Mesothelial cell of epicardium (in vitro differentiated cells): ENCODE measurements around the gene PRPF39. TPM values are rescaled to one million over a fixed set of nuclear protein-coding genes. Genes with fewer than 3 reads are reported as not detected.
A peak's percentile ranks its signal among the peaks of the same experiment; 100 is the strongest.

Experiments used
- DNase-seq, 2 experiments: peaks; one replicate each; pipeline ENCODE4 v3.0.0; 2021; ENCODE audit warnings: low spot score in 2 of 2; ENCODE audit not compliant: unreplicated experiment in 2 of 2
- H3K27ac Mint-ChIP-seq: 2 replicates; pipeline ENCODE4 v1.8.0; 2021; ENCODE audit warnings: mixed read lengths
- H3K27me3 Mint-ChIP-seq: 2 replicates; pipeline ENCODE4 v1.8.0; 2021; ENCODE audit warnings: low read depth, mixed read lengths
- H3K36me3 Mint-ChIP-seq: 2 replicates; pipeline ENCODE4 v1.8.0; 2021; ENCODE audit warnings: mixed read lengths
- H3K4me1 Mint-ChIP-seq: 2 replicates; pipeline ENCODE4 v1.8.0; 2021; ENCODE audit warnings: mixed read lengths
- H3K4me3 Mint-ChIP-seq: 2 replicates; pipeline ENCODE4 v1.8.0; 2021; ENCODE audit warnings: mild to moderate bottlenecking, moderate library complexity, mixed read lengths
- H3K9me3 Mint-ChIP-seq: 2 replicates; pipeline ENCODE4 v1.8.0; 2021; ENCODE audit warnings: mixed read lengths
- total RNA-seq: library from RNA; stranded (reverse); gene quantifications from 3 replicates; pipeline ENCODE4 v1.2.1, GENCODE V29; 2021
- TF ChIP-seq, protein P1 (sequence below): fragments of 200-600 bp; sonication (generic); IDR thresholded peaks from one replicate; pipeline ENCODE4 v1.5.0; 2021; ENCODE audit warnings: antibody characterized with exemption; ENCODE audit not compliant: unreplicated experiment

Gene PRPF39
- total RNA-seq, 1 donor from 2014 or later: 82.4 TPM

- H3K4me3 Mint-ChIP-seq: no peak overlapping the region
- H3K27me3 Mint-ChIP-seq: no peaks in the 10 kb centered on the region
- H3K4me1 Mint-ChIP-seq: peaks cover 8% of the 10 kb centered on the region
- DNase-seq: no peak
- peak overlapping the region; percentile 16 for H3K27ac Mint-ChIP-seq
- H3K9me3 Mint-ChIP-seq: no peaks in the 10 kb centered on the region
- H3K36me3 Mint-ChIP-seq: peaks cover 31% of the 10 kb centered on the region
- TF ChIP-seq, protein P1, sequence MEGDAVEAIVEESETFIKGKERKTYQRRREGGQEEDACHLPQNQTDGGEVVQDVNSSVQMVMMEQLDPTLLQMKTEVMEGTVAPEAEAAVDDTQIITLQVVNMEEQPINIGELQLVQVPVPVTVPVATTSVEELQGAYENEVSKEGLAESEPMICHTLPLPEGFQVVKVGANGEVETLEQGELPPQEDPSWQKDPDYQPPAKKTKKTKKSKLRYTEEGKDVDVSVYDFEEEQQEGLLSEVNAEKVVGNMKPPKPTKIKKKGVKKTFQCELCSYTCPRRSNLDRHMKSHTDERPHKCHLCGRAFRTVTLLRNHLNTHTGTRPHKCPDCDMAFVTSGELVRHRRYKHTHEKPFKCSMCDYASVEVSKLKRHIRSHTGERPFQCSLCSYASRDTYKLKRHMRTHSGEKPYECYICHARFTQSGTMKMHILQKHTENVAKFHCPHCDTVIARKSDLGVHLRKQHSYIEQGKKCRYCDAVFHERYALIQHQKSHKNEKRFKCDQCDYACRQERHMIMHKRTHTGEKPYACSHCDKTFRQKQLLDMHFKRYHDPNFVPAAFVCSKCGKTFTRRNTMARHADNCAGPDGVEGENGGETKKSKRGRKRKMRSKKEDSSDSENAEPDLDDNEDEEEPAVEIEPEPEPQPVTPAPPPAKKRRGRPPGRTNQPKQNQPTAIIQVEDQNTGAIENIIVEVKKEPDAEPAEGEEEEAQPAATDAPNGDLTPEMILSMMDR: no peak
Measured at GRCh38 chr14:45114327-45114726, 30.4 kb downstream of the PRPF39 start.

DNA sequence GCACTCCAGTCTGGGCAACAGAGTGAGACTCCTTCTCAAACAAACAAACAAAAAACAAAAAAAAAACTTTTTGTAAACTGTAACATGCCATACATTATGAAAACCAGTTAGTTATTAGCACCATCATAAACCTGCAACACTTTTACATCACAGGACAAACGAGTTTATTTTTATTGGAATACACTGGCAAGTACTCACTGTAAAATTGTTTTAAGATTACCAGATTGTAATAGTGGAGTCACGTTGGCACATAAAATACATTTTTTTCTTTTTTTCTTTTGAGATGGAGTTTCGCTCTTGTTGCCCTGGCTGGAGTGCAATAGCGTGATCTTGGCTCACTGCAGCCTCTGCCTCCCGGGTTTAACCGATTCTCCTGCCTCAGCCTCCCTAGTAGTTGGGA, 34.7 kb downstream of the PRPF39 start:
- no peaks in the 10 kb centered on the region for H3K27me3 Mint-ChIP-seq
- H3K9me3 Mint-ChIP-seq: no peaks in the 10 kb centered on the region
- TF ChIP-seq, protein P1: no peak
- H3K36me3 Mint-ChIP-seq: peaks cover 38% of the 10 kb centered on the region
- no peak overlapping the region for H3K27ac Mint-ChIP-seq
- no peaks in the 10 kb centered on the region for H3K4me1 Mint-ChIP-seq
- DNase-seq: no peak
- no peak overlapping the region for H3K4me3 Mint-ChIP-seq

GRCh38 chr14:45120096-45120495, 36.2 kb downstream of the PRPF39 start:
- TF ChIP-seq, protein P1: no peak
- Mint-ChIP-seq H3K36me3 (peaks cover 43% of the 10 kb centered on the region), H3K4me3 (no peak overlapping the region), H3K4me1 (no peaks in the 10 kb centered on the region), H3K27me3 (no peaks in the 10 kb centered on the region), H3K9me3 (no peaks in the 10 kb centered on the region), H3K27ac (no peak overlapping the region)
- no peak for DNase-seq

GRCh38 chr14:45123271-45123670, 39.4 kb downstream of the PRPF39 start:
- TF ChIP-seq, protein P1: no peak
- H3K4me1 Mint-ChIP-seq: no peaks in the 10 kb centered on the region
- H3K27me3 Mint-ChIP-seq: no peaks in the 10 kb centered on the region
- no peak overlapping the region for H3K4me3 Mint-ChIP-seq
- DNase-seq: no peak
- H3K27ac Mint-ChIP-seq: no peak overlapping the region
- H3K36me3 Mint-ChIP-seq: peaks cover 42% of the 10 kb centered on the region
- no peaks in the 10 kb centered on the region for H3K9me3 Mint-ChIP-seq

DNA sequence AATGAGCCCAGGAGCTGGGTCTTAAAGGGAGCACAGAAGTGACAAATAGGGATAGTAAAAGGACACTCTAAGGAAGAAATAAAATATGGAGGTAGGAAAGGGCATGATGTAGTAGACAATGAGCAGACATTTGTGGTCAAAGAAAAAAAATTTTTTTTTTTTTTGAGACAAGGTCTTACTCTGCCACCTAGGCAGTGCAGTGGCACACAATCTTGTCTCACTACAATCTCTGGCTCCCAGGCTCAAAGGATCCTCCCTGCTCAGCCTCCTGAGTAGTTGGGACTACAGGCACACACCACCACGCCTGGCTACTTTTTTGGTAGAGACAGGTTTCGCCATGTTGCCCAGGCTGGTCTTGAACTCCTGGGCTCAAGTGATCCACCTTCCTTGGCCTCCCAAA, 41.8 kb downstream of the PRPF39 start:
- Mint-ChIP-seq H3K4me1 (peaks cover 1% of the 10 kb centered on the region), H3K27ac (no peak overlapping the region), H3K27me3 (no peaks in the 10 kb centered on the region), H3K4me3 (no peak overlapping the region), H3K9me3 (no peaks in the 10 kb centered on the region), H3K36me3 (peaks cover 28% of the 10 kb centered on the region)
- no peak for DNase-seq
- TF ChIP-seq, protein P1: no peak
